NCI-H82 (cell line): Measurements from ENCODE around the gene TUBGCP2.

Experiments used
- DNase-seq: peaks from one replicate; lab custom pipeline; 2025; lab: John Stamatoyannopoulos, UW

TUBGCP2 gene

GRCh38 chr10:133308421-133309099 lies at the start of gene TUBGCP2, which contains the start of gene ZNF511:
TSS of gene TUBGCP2 (minus strand) at chr10:133308872. CDS start at chr10:133302941, 5,931 bp downstream.
TSS of gene ZNF511 (plus strand) at chr10:133308914. CDS start at chr10:133308944, 30 bp downstream.
- DNase-seq = peak; percentile 73

GRCh38 chr10:133357285-133358161 lies 48.9 kb upstream of the TUBGCP2 start, which contains the start of gene FUOM:
TSS of gene FUOM (minus strand) at chr10:133358019. CDS start at chr10:133358007, 12 bp downstream.
- peak; percentile 79 for DNase-seq

- DNase-seq = peak; percentile 27
These were observed 48.0 kb upstream of the TUBGCP2 start for GRCh38 chr10:133356549-133357284.

GRCh38 chr10:133355991-133356390 lies 47.3 kb upstream of the TUBGCP2 start:
- no peak for DNase-seq

- no peak for DNase-seq
These were observed 46.6 kb upstream of the TUBGCP2 start for GRCh38 chr10:133355266-133355665.

- DNase-seq = no peak
These were observed 46.1 kb upstream of the TUBGCP2 start for GRCh38 chr10:133354672-133355240.

- no peak for DNase-seq
These were observed 45.4 kb upstream of the TUBGCP2 start for GRCh38 chr10:133353988-133354605.

- DNase-seq = no peak
These were observed 44.7 kb upstream of the TUBGCP2 start for GRCh38 chr10:133353202-133353959.

- peak; percentile 17 for DNase-seq
These were observed 43.0 kb upstream of the TUBGCP2 start for GRCh38 chr10:133351408-133352318.

GRCh38 chr10:133350950-133351329 lies 42.3 kb upstream of the TUBGCP2 start:
- DNase-seq = no peak

- no peak for DNase-seq
These were observed 41.7 kb upstream of the TUBGCP2 start for GRCh38 chr10:133350283-133350949.

- no peak for DNase-seq
These were observed 40.9 kb upstream of the TUBGCP2 start for GRCh38 chr10:133349577-133350011.

- no peak for DNase-seq
These were observed 40.5 kb upstream of the TUBGCP2 start for GRCh38 chr10:133349160-133349568.

GRCh38 chr10:133347710-133348517 lies 39.2 kb upstream of the TUBGCP2 start:
- peak; percentile 25 for DNase-seq

- no peak for DNase-seq
These were observed 37.7 kb upstream of the TUBGCP2 start for GRCh38 chr10:133346413-133346812.

GRCh38 chr10:133344236-133344635 lies 35.6 kb upstream of the TUBGCP2 start:
- no peak for DNase-seq

GRCh38 chr10:133343558-133343957 lies 34.9 kb upstream of the TUBGCP2 start:
- DNase-seq = no peak

GRCh38 chr10:133342942-133343341 lies 34.3 kb upstream of the TUBGCP2 start:
- DNase-seq = no peak
